Trophoblast cell (in vitro differentiated cells and primary cell): ENCODE data around the gene TIMM9.
A peak's percentile ranks its signal among the peaks of the same experiment; 100 is the strongest.

ENCODE experiments used
- DNase-seq, 2 donors: peaks; one replicate each; pipeline ENCODE4 v3.0.0-alpha.2; 2016
- H2AFZ ChIP-seq: 2 replicates; pipeline ENCODE4 v1.6.1; 2013; ENCODE audit warnings: low read length, moderate library complexity, mild to moderate bottlenecking; ENCODE audit not compliant: insufficient read depth, poor library complexity
- H2AK5ac ChIP-seq: 2 replicates; pipeline ENCODE4 v1.6.1; 2013; ENCODE audit warnings: mild to moderate bottlenecking, low read length
- H2BK120ac ChIP-seq: 2 replicates; pipeline ENCODE4 v1.6.1; 2013; ENCODE audit warnings: low read length, mild to moderate bottlenecking, moderate library complexity; ENCODE audit not compliant: insufficient read depth, poor library complexity
- H2BK12ac ChIP-seq: 2 replicates; pipeline ENCODE4 v1.6.1; 2013; ENCODE audit warnings: mild to moderate bottlenecking, low read length, moderate library complexity
- H2BK5ac ChIP-seq: 2 replicates; pipeline ENCODE4 v1.6.1; 2013; ENCODE audit warnings: low read length, low read depth, moderate library complexity, mild to moderate bottlenecking; ENCODE audit not compliant: poor library complexity
- H3K14ac ChIP-seq: 2 replicates; pipeline ENCODE4 v1.6.1; 2013; ENCODE audit warnings: mild to moderate bottlenecking, low read length
- H3K18ac ChIP-seq: 2 replicates; pipeline ENCODE4 v1.6.1; 2013; ENCODE audit warnings: mild to moderate bottlenecking, low read length
- H3K23ac ChIP-seq: 2 replicates; pipeline ENCODE4 v1.6.1; 2013; ENCODE audit warnings: low read length
- H3K27ac ChIP-seq: 2 replicates; pipeline ENCODE4 v1.5.1; 2013; ENCODE audit warnings: low read depth, mild to moderate bottlenecking, inconsistent platforms, low read length, moderate library complexity
- H3K27me3 ChIP-seq: 2 replicates; pipeline ENCODE4 v1.6.1; 2013; ENCODE audit warnings: inconsistent platforms, mild to moderate bottlenecking, low read length, moderate library complexity; ENCODE audit not compliant: insufficient read depth
- H3K36me3 ChIP-seq, 2 experiments: 1 replicate in 1 of 2; 2 replicates in 1 of 2; pipeline ENCODE4 v1.6.1; 2013; ENCODE audit warnings: low read length in 2 of 2, mild to moderate bottlenecking in 2 of 2, moderate library complexity in 1 of 2; ENCODE audit not compliant: insufficient read depth in 2 of 2, control insufficient read depth in 1 of 2
- H3K4ac ChIP-seq: 2 replicates; pipeline ENCODE4 v1.6.1; 2013; ENCODE audit warnings: low read depth, mild to moderate bottlenecking, low read length, moderate library complexity
- H3K4me1 ChIP-seq, 2 experiments: 1 replicate in 1 of 2; 2 replicates in 1 of 2; pipeline ENCODE4 v1.6.1; 2013; ENCODE audit warnings: low read length in 2 of 2, mild to moderate bottlenecking in 2 of 2, moderate library complexity in 1 of 2; ENCODE audit not compliant: insufficient read depth in 2 of 2, control insufficient read depth in 1 of 2
- H3K4me2 ChIP-seq: 2 replicates; pipeline ENCODE4 v1.6.1; 2013; ENCODE audit warnings: inconsistent platforms, mild to moderate bottlenecking, low read length, moderate library complexity
- H3K4me3 ChIP-seq: 2 replicates; pipeline ENCODE4 v1.5.1; 2013; ENCODE audit warnings: mild to moderate bottlenecking, low read depth, low read length, inconsistent platforms
- H3K79me1 ChIP-seq: one replicate; pipeline ENCODE4 v1.6.1; 2013; ENCODE audit warnings: low read length
- H3K79me2 ChIP-seq: 2 replicates; pipeline ENCODE4 v1.6.1; 2013; ENCODE audit warnings: low read length, mild to moderate bottlenecking; ENCODE audit not compliant: control insufficient read depth, insufficient read depth, poor library complexity
- H3K9ac ChIP-seq: 2 replicates; pipeline ENCODE4 v1.6.1; 2013; ENCODE audit warnings: mild to moderate bottlenecking, low read length
- H3K9me3 ChIP-seq: 2 replicates; pipeline ENCODE4 v1.6.1; 2013; ENCODE audit warnings: low read depth, mild to moderate bottlenecking, control low read depth, inconsistent platforms, low read length; ENCODE audit not compliant: insufficient read depth
- H4K12ac ChIP-seq: 2 replicates; pipeline ENCODE4 v1.6.1; 2013; ENCODE audit warnings: low read depth, mild to moderate bottlenecking, low read length, moderate library complexity
- H4K8ac ChIP-seq: 2 replicates; pipeline ENCODE4 v1.6.1; 2013; ENCODE audit warnings: low read depth, mild to moderate bottlenecking, low read length, moderate library complexity
- H4K91ac ChIP-seq: one replicate; pipeline ENCODE4 v1.6.1; 2013; ENCODE audit warnings: low read depth, mild to moderate bottlenecking, low read length, moderate library complexity
- WGBS: extraction: QIAGEN DNeasy Blood & Tissue Kit; methylation state at CpG from one replicate; pipeline ENCODE4 v1.1.7; 2013; ENCODE audit warnings: missing lambda C conversion rate; ENCODE audit not compliant: insufficient read length, insufficient coverage; ENCODE audit errors: extremely low coverage; 5-methylcytosine and 5-hydroxymethylcytosine counted together

Gene TIMM9

GRCh38 chr14:58466459-58466858 is 39.1 kb upstream of the TIMM9 start:
- Histone ChIP-seq H2BK5ac (no peak overlapping the region), H3K4ac (no peak overlapping the region), H3K9ac (no peak overlapping the region), H3K14ac (no peak overlapping the region), H3K18ac (no peak overlapping the region), H2BK12ac (no peak overlapping the region), H3K27ac (no peak overlapping the region), H3K4me2 (no peak overlapping the region), H3K27me3 (no peaks in the 10 kb centered on the region), H3K4me1 (no peaks in the 10 kb centered on the region), H4K8ac (no peak overlapping the region), H4K91ac (no peak overlapping the region), H2AK5ac (no peak overlapping the region), H3K9me3 (no peaks in the 10 kb centered on the region), H3K23ac (no peak overlapping the region), H3K79me1 (no peaks in the 10 kb centered on the region), H3K36me3 (peaks cover 2 to 9% of the 10 kb centered on the region in 2 experiments), H4K12ac (no peak overlapping the region), H3K4me3 (no peak overlapping the region), H2AFZ (no peak overlapping the region), H2BK120ac (no peak overlapping the region), H3K79me2 (no peaks in the 10 kb centered on the region)
- no CpG with 5 or more reads among the region's 1 CpG for WGBS
- no peak for DNase-seq

- H3K14ac ChIP-seq = no peak overlapping the region
Observed at GRCh38 chr14:58465421-58465820, 38.1 kb upstream of the TIMM9 start.

GRCh38 chr14:58464652-58465051 is 37.3 kb upstream of the TIMM9 start:
- no peak overlapping the region for H3K4ac ChIP-seq
- no peak overlapping the region for H4K91ac ChIP-seq
- no peak overlapping the region for H3K27ac ChIP-seq
- no peak overlapping the region for H2AK5ac ChIP-seq
- no peak overlapping the region for H4K12ac ChIP-seq
- no peak overlapping the region for H3K9ac ChIP-seq
- no peaks in the 10 kb centered on the region for H3K79me2 ChIP-seq
- H3K23ac ChIP-seq = no peak overlapping the region
- no CpG with 5 or more reads among the region's 8 CpGs for WGBS
- H3K14ac ChIP-seq = no peak overlapping the region
- H3K9me3 ChIP-seq = no peaks in the 10 kb centered on the region
- no peaks in the 10 kb centered on the region for H3K79me1 ChIP-seq
- H4K8ac ChIP-seq = no peak overlapping the region
- no peak overlapping the region for H2BK5ac ChIP-seq
- no peak overlapping the region for H2BK12ac ChIP-seq
- no peaks in the 10 kb centered on the region for H3K27me3 ChIP-seq
- no peak overlapping the region for H2AFZ ChIP-seq
- no peak overlapping the region for H2BK120ac ChIP-seq
- no peak overlapping the region for H3K4me2 ChIP-seq
- no peak overlapping the region for H3K18ac ChIP-seq
- H3K36me3 ChIP-seq = peaks cover 2 to 10% of the 10 kb centered on the region in 2 experiments
- H3K4me1 ChIP-seq = no peaks in the 10 kb centered on the region
- H3K4me3 ChIP-seq = no peak overlapping the region
- no peak for DNase-seq

More at GRCh38 chr14:58465421-58465820, 38.1 kb upstream of the TIMM9 start:
- no peak overlapping the region for H3K4me2 ChIP-seq
- H3K9ac ChIP-seq = no peak overlapping the region
- no peaks in the 10 kb centered on the region for H3K79me1 ChIP-seq
- H4K12ac ChIP-seq = no peak overlapping the region
- H2BK120ac ChIP-seq = no peak overlapping the region
- H2BK12ac ChIP-seq = no peak overlapping the region
- H2AK5ac ChIP-seq = no peak overlapping the region
- no peaks in the 10 kb centered on the region for H3K9me3 ChIP-seq
- H3K79me2 ChIP-seq = no peaks in the 10 kb centered on the region
- no peak overlapping the region for H3K4me3 ChIP-seq
- H4K8ac ChIP-seq = no peak overlapping the region
- no peak overlapping the region for H2AFZ ChIP-seq
- H3K4ac ChIP-seq = no peak overlapping the region
- H3K18ac ChIP-seq = no peak overlapping the region
- WGBS = no CpG with 5 or more reads among the region's 2 CpGs
- H3K23ac ChIP-seq = no peak overlapping the region
- no peak overlapping the region for H3K27ac ChIP-seq
- no peaks in the 10 kb centered on the region for H3K4me1 ChIP-seq
- no peak overlapping the region for H4K91ac ChIP-seq
- no peaks in the 10 kb centered on the region for H3K27me3 ChIP-seq
- H3K36me3 ChIP-seq = peaks cover 2 to 10% of the 10 kb centered on the region in 2 experiments
- no peak overlapping the region for H2BK5ac ChIP-seq
- peak; percentile 2 to 32 for DNase-seq

- Histone ChIP-seq H3K23ac (no peak overlapping the region), H3K4me1 (no peaks in the 10 kb centered on the region), H3K14ac (no peak overlapping the region), H3K4me3 (no peak overlapping the region), H3K9ac (no peak overlapping the region), H3K79me2 (no peaks in the 10 kb centered on the region), H4K91ac (no peak overlapping the region), H2AFZ (no peak overlapping the region), H3K9me3 (no peaks in the 10 kb centered on the region), H3K79me1 (no peaks in the 10 kb centered on the region), H3K36me3 (peaks cover 0 to 1% of the 10 kb centered on the region in 2 experiments), H4K12ac (no peak overlapping the region), H4K8ac (no peak overlapping the region), H3K4ac (no peak overlapping the region), H2BK5ac (no peak overlapping the region), H2AK5ac (no peak overlapping the region), H3K27ac (no peak overlapping the region), H3K18ac (no peak overlapping the region), H2BK12ac (no peak overlapping the region), H2BK120ac (no peak overlapping the region), H3K27me3 (no peaks in the 10 kb centered on the region), H3K4me2 (no peak overlapping the region)
- DNase-seq = no peak
- WGBS = no CpG with 5 or more reads among the region's 2 CpGs
Observed at GRCh38 chr14:58463147-58463546, 35.8 kb upstream of the TIMM9 start.
